Stimulated activated CD8-positive, alpha-beta memory T cell treated with anti-CD3 and anti-CD28 coated beads, Interleukin-12 subunit alpha, Interleukin-12 subunit beta, amount 100 ng/mL, for 24 hours (primary cell): ENCODE data around the gene ANP32E.

Source experiments
- DNase-seq: peaks from one replicate; pipeline ENCODE4 v3.0.0-alpha.2; 2020; ENCODE audit errors: extremely low read depth

The ANP32E gene

DNA sequence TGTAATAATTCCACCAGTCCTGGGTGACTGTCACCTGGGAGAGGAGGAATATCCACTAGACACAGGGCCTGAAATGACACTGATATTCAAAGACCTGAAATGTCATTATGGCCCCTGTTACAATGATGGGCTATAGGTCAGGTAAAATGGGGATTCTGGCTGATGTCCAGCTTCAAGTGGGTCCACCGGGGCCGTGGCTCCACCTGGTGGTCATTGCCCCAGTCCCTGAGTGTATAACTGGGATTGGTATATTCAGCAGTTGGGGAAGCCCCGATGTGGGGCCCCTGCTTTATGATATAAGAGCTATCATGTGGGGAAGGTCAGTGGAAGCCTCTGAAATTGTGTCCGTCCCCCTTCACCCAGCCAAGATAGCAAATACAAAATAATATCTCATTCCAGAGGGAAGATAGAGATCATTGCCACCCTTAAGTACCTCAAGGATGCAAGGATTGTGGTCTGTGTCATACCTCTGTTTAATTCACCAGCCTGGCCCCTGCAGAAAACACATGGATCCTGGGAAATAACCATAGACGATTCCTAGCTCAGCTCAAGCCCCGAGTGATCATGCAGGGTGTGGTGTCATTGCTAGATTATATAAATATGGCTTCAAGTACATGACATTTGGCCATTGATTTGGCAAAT is 66.8 kb downstream of the ANP32E start:
- no peak for DNase-seq
